ENCODE results near the gene HLA-DMA.

HLA-DMA gene

DNA sequence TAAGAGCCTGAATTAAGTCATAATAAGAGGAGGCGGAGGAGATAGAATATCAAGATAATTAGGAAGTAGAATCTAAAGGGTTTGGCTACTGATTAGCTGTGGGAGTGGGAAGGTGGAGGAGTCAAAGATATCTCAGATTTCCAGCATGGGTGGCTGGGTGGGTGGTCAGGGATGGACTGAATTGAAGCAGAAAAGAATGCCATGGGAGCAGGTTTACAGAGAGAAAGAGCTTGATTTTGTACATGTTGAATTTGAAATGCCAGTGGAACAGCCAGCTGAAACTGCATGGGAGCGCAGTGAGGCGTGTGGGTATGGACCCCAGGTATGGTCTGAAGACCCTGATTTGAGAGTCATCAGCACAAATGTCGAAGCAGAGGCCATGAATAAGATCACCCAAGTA lies 1.4 kb upstream of the HLA-DMA start:
- no peak for TF ChIP-seq CTCF (IDR thresholded peaks at IDR 0.05; ENCODE audit: low read length, missing control alignments)
- no peak for DNase-seq (ENCODE audit: low read depth)
- H3K4me3 ChIP-seq (replicated peaks; ENCODE audit: low read depth, low read length), result no peak overlapping the region

DNA sequence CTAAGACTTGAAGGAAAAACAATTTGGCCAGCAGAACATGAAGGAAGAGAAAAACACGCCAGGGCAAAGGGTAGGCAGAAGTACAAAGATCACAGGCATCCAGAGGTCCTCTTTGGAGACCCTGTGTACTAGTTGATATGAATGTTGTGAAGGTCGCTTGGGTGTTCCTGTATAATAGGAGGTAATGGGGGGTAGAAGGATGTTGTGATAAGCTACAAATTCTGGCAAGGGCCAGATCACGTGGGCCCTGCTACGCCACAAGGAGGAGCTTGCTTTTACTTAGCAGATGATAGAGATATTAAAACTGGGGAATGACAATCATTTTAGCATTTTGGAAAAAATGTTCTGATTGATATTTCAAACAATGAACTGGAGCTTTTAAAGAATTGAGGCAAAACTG lies 878 bp upstream of the HLA-DMA start:
- no peak for TF ChIP-seq CTCF (IDR thresholded peaks at IDR 0.05; ENCODE audit: low read length, missing control alignments)
- no peak overlapping the region for H3K4me3 ChIP-seq (replicated peaks; ENCODE audit: low read depth, low read length)
- DNase-seq (ENCODE audit: low read depth), result no peak

DNA sequence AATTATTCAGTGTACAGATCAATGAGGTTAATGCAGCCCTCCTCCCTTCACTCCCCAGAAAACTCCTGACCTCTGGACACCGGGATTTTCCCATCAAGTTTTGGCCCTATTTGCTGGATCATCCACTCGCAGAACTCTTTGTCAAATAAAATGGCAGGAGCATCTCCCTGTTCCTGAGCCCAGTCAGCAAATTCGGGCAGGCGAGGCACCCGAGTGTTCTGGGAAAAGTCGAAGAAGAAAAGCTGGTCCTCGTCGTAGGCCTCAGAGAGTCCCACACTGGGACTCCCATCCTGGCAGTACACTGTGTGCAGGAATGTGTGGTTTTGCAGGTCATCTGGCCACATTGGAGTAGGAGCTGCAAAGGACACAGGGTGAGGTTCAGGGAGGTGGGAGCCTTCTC lies 2.4 kb downstream of the HLA-DMA start:
- TF ChIP-seq CTCF (IDR thresholded peaks at IDR 0.05; ENCODE audit: low read length, missing control alignments), result no peak
- no peak overlapping the region for H3K4me3 ChIP-seq (replicated peaks; ENCODE audit: low read depth, low read length)
- no peak for DNase-seq (ENCODE audit: low read depth)

GRCh38 chr6:32950010-32950409 lies 2.9 kb downstream of the HLA-DMA start:
- no peak overlapping the region for H3K4me3 ChIP-seq (replicated peaks; ENCODE audit: low read depth, low read length)
- TF ChIP-seq CTCF (IDR thresholded peaks at IDR 0.05; ENCODE audit: low read length, missing control alignments), result no peak
- no peak for DNase-seq (ENCODE audit: low read depth)

GRCh38 chr6:32949113-32949512 lies 3.8 kb downstream of the HLA-DMA start:
- DNase-seq (ENCODE audit: low read depth), result no peak
- H3K4me3 ChIP-seq (replicated peaks; ENCODE audit: low read depth, low read length), result no peak overlapping the region
- TF ChIP-seq CTCF (IDR thresholded peaks at IDR 0.05; ENCODE audit: low read length, missing control alignments), result no peak

DNA sequence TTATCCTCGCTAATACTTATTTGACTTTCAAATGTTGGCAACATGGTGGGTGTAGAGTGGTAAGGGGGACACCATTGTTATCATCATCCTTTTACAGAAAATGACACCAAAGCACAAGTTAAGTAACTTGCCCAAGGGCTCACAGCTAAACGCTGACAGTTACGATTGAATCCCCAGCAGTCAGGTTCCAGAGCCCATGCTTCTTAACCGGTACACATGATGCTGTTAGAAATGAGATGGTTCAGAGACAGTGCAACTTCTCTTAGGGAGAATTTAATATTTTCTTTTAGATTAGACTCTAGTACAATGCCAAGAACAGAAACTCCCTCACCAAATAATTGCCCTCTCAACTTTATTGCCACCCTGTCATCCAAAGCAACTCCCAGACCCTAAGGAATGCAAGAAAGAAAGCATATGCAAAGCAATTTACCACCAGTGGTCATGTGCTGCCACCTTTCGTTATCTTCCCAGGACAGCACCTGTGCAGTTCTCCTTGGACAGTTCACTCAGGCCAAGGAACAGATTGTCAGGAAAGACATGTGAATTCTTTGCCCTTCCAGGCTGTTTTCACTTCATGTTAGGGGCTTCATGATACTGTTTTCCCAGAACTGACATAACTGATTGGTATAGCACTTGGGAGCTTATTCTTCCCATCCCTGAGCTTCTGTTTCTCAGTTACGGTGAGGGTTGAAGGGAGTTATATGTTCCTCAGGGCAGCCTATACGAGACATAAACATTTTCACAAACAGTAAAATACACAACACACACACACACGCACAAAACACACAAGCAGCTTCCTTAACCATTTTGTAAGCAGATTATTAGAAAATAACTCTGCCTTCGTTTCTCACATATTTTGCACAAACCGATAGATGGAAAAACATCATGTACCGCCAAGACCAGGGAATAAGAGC lies 5.1 kb downstream of the HLA-DMA start:
- TF ChIP-seq CTCF (IDR thresholded peaks at IDR 0.05; ENCODE audit: low read length, missing control alignments), result peak; percentile 33

GRCh38 chr6:32946893-32947292 lies 6.0 kb downstream of the HLA-DMA start:
- no peak overlapping the region for H3K4me3 ChIP-seq (replicated peaks; ENCODE audit: low read depth, low read length)
- DNase-seq (ENCODE audit: low read depth), result no peak
- no peak for TF ChIP-seq CTCF (IDR thresholded peaks at IDR 0.05; ENCODE audit: low read length, missing control alignments)

More for the DNA sequence above, 5.1 kb downstream of the HLA-DMA start:
- peak; percentile 53 for DNase-seq (ENCODE audit: low read depth)
- H3K4me3 ChIP-seq (replicated peaks; ENCODE audit: low read depth, low read length), result no peak overlapping the region
